ENCODE measurements around the gene SLC9A8. TPM values are rescaled to one million over a fixed set of nuclear protein-coding genes. Genes with fewer than 3 reads are reported as not detected.

SLC9A8 gene
- total and polyA plus RNA-seq, 2 of the 8 experiments (the other 6 are each of a cell fraction or from before 2014, with no cell fraction given) = 3.2 to 6.2 TPM

GRCh38 chr20:49797344-49797615, 15.3 kb upstream of the SLC9A8 start:
- H3K4ac ChIP-seq (replicated peaks; ENCODE audit: insufficient read length, low read depth, low read length) = no peak overlapping the region
- H2BK5ac ChIP-seq (ENCODE audit: low read depth, low read length) = no peak overlapping the region
- H3K18ac ChIP-seq (ENCODE audit: extremely low read depth, low read length) = no peak overlapping the region
- H2BK12ac ChIP-seq (ENCODE audit: low read depth, low read length) = no peak overlapping the region
- no peaks in the 10 kb centered on the region for H3K27me3 ChIP-seq (replicated peaks in 1 of 4; ENCODE audit: control insufficient read depth in 3 of 4, extremely low read depth in 1 of 4, insufficient read depth in 3 of 4, low read length in 3 of 4)
- no peak overlapping the region for H3K4me2 ChIP-seq (ENCODE audit: insufficient read depth in 1 of 2, low read depth in 2 of 2, low read length in 2 of 2)
- no peaks in the 10 kb centered on the region for H4K20me1 ChIP-seq (replicated peaks in 1 of 2; ENCODE audit: control insufficient read depth in 1 of 2, insufficient read depth in 2 of 2, low read length in 2 of 2)
- H4K91ac ChIP-seq (replicated peaks; ENCODE audit: insufficient read length, low read length) = no peak overlapping the region
- WGBS, 2 experiments (ENCODE audit: extremely low coverage in 1 of 2, insufficient coverage in 1 of 2, insufficient read length in 1 of 2, insufficient replicate concordance in 2 of 2, low coverage in 1 of 2, low lambda C conversion rate in 2 of 2, missing lambda C conversion rate in 1 of 2) = 91% methylated on average over 6 of the region's 6 CpGs; no CpG with 5 or more reads in 1 of the 2 experiments
- no peak overlapping the region for H3K9ac ChIP-seq (replicated peaks in 1 of 4; ENCODE audit: extremely low read depth in 1 of 4, low read depth in 3 of 4, low read length in 3 of 4)
- H4K5ac ChIP-seq (ENCODE audit: insufficient read length, low read depth, low read length) = no peak overlapping the region
- no peak overlapping the region for H3K23ac ChIP-seq (ENCODE audit: insufficient read length)
- H3K79me1 ChIP-seq (ENCODE audit: low read depth, low read length) = no peaks in the 10 kb centered on the region
- no peaks in the 10 kb centered on the region for H3K79me2 ChIP-seq (ENCODE audit: control insufficient read depth in 1 of 2, insufficient read depth in 2 of 2, low read length in 2 of 2)
- no peak overlapping the region for H2AFZ ChIP-seq (ENCODE audit: low read length)
- no peak overlapping the region for H2BK120ac ChIP-seq (replicated peaks; ENCODE audit: low read depth, low read length)
- no peaks in the 10 kb centered on the region for H3K36me3 ChIP-seq (ENCODE audit: control insufficient read depth in 2 of 4, insufficient read depth in 4 of 4, low read length in 3 of 4)
- H2BK20ac ChIP-seq (ENCODE audit: low read length) = no peak overlapping the region
- no peak overlapping the region for H3K56ac ChIP-seq (replicated peaks; ENCODE audit: insufficient read length, low read depth, low read length)
- no peak overlapping the region for H2BK15ac ChIP-seq (ENCODE audit: low read length)
- FAIRE-seq = no peak
- POLR2A ChIA-PET (ENCODE audit: partially characterized antibody) = no interaction called here
- no peaks in the 10 kb centered on the region for H3K9me3 ChIP-seq (ENCODE audit: insufficient read depth in 2 of 2, low read depth in 1 of 2, low read length in 1 of 2)
- DNase-seq (ENCODE audit: low read depth in 1 of 2, low spot score in 2 of 2) = no peak
- no peak overlapping the region for H2AK5ac ChIP-seq (ENCODE audit: low read depth, low read length)
- no peak overlapping the region for H3K4me3 ChIP-seq (ENCODE audit: extremely low read depth in 1 of 4, insufficient read depth in 2 of 4, low read depth in 3 of 4, low read length in 4 of 4)
- CTCF ChIA-PET (ENCODE audit: partially characterized antibody) = interaction anchor here (1.1 to 4.3 kb wide), 2 partner anchors 49 to 183 kb away, joined by 3 to 13 read pairs; no protein-coding TSS in a partner anchor
- H3K23me2 ChIP-seq (ENCODE audit: low read depth, low read length) = no peaks in the 10 kb centered on the region
- H3K14ac ChIP-seq (ENCODE audit: insufficient read length) = no peak overlapping the region
- no peak overlapping the region for H3K27ac ChIP-seq (ENCODE audit: low read depth, low read length)
- H4K8ac ChIP-seq (ENCODE audit: extremely low read depth, insufficient read depth, low read length) = no peak overlapping the region
- TF ChIP-seq TBP (IDR thresholded peaks at IDR 0.05; ENCODE audit: low read depth, low read length) (no peak), CHD1 (IDR thresholded peaks at IDR 0.05; ENCODE audit: low read depth, low read length) (no peak), ASH2L (IDR thresholded peaks at IDR 0.05; ENCODE audit: low read length) (no peak), KDM1A (IDR thresholded peaks at IDR 0.05; ENCODE audit: borderline replicate concordance, low read length) (no peak), BACH1 (IDR thresholded peaks at IDR 0.05; ENCODE audit: low read length) (no peak), POU5F1 (IDR thresholded peaks at IDR 0.05; ENCODE audit: low read depth, low read length) (no peak), YY1 (IDR thresholded peaks at IDR 0.05; ENCODE audit: low read depth, low read length) (no peak), MAFK (IDR thresholded peaks at IDR 0.05; ENCODE audit: low read depth, low read length) (no peak), TAF7 (optimal IDR thresholded peaks at IDR 0.05; ENCODE audit: borderline replicate concordance, low read depth, low read length) (no peak), SRF (IDR thresholded peaks at IDR 0.05; ENCODE audit: low read depth, low read length) (no peak), CHD2 (IDR thresholded peaks at IDR 0.05; ENCODE audit: low read length) (no peak), TAF1 (IDR thresholded peaks at IDR 0.05; ENCODE audit: low read depth, low read length) (no peak), ZNF274 (IDR thresholded peaks at IDR 0.05; ENCODE audit: borderline replicate concordance, extremely low read depth, low read length) (no peak), MAX (IDR thresholded peaks at IDR 0.05) (no peak)
- H3K4me1 ChIP-seq (replicated peaks in 1 of 4; ENCODE audit: control insufficient read depth in 3 of 4, insufficient read depth in 4 of 4, low read length in 3 of 4) = no peaks in the 10 kb centered on the region

Data from H1 (cell line).